H1 (cell line): ENCODE measurements around the gene RAP1A. TPM values are rescaled to one million over a fixed set of nuclear protein-coding genes. Genes with fewer than 3 reads are reported as not detected.

Experiments
- BACH1 ChIP-seq: IDR thresholded peaks from 2 replicates; pipeline ENCODE4 v1.6.1; 2012; ENCODE audit warnings: low read length, improper control_type of control experiment
- BCL11A ChIP-seq, 2 experiments: IDR thresholded peaks; one replicate each; pipeline ENCODE4 v1.6.1; 2011; ENCODE audit warnings: low read depth in 2 of 2, low read length in 2 of 2, mild to moderate bottlenecking in 2 of 2
- BRCA1 ChIP-seq: IDR thresholded peaks from 2 replicates; pipeline ENCODE4 v1.6.1; 2012; ENCODE audit warnings: low read depth, low read length, improper control_type of control experiment
- CBX8 ChIP-seq: fragments of 300-800, 300-1000 bp; sonication (generic); IDR thresholded peaks from 2 replicates; pipeline ENCODE4 v1.7.1; 2016; ENCODE audit warnings: low read depth, low read length, borderline replicate concordance
- CTBP2 ChIP-seq: IDR thresholded peaks from 2 replicates; pipeline ENCODE4 v1.7.0; 2011; ENCODE audit warnings: borderline replicate concordance, mild to moderate bottlenecking, moderate library complexity, mixed read lengths, low read length; ENCODE audit not compliant: insufficient read depth, insufficient read length
- EGR1 ChIP-seq: IDR thresholded peaks from 2 replicates; pipeline ENCODE4 v1.6.1; 2011; ENCODE audit warnings: low read depth, low read length, borderline replicate concordance
- EP300 ChIP-seq, 2 experiments: IDR thresholded peaks; 1 replicate in 1 of 2; 2 replicates in 1 of 2; pipeline ENCODE4 v1.6.1; 2011 to 2012; ENCODE audit warnings: low read depth in 2 of 2, low read length in 2 of 2, mild to moderate bottlenecking in 2 of 2, borderline replicate concordance in 1 of 2, inconsistent platforms in 1 of 2, moderate library complexity in 1 of 2
- EZH2 ChIP-seq: fragments of 200-600 bp; sonication (generic); IDR thresholded peaks from 2 replicates; pipeline ENCODE4 v1.7.1; 2012; ENCODE audit warnings: low read depth, mild to moderate bottlenecking, moderate library complexity, low read length, inconsistent platforms; ENCODE audit not compliant: severe bottlenecking
- FOSL1 ChIP-seq: IDR thresholded peaks from 2 replicates; pipeline ENCODE4 v1.6.1; 2011; ENCODE audit warnings: mild to moderate bottlenecking, low read depth, low read length, moderate library complexity; ENCODE audit not compliant: insufficient read depth
- HDAC6 ChIP-seq: IDR thresholded peaks from one replicate; pipeline ENCODE4 v1.7.1; 2012; ENCODE audit warnings: low read depth, mild to moderate bottlenecking, inconsistent platforms, low read length, moderate library complexity
- JUN ChIP-seq: IDR thresholded peaks from 2 replicates; pipeline ENCODE4 v1.6.1; 2011; ENCODE audit warnings: low read depth, mild to moderate bottlenecking, improper control_type of control experiment, low read length
- KDM4A ChIP-seq: IDR thresholded peaks from one replicate; pipeline ENCODE4 v1.7.1; 2012; ENCODE audit warnings: low read depth, mild to moderate bottlenecking, moderate library complexity, low read length, inconsistent platforms; ENCODE audit not compliant: severe bottlenecking
- NRF1 ChIP-seq: IDR thresholded peaks from 2 replicates; pipeline ENCODE4 v1.6.1; 2011; ENCODE audit warnings: mild to moderate bottlenecking, low read depth, low read length, improper control_type of control experiment
- POU5F1 ChIP-seq: IDR thresholded peaks from 2 replicates; pipeline ENCODE4 v1.6.1; 2011; ENCODE audit warnings: low read depth, mild to moderate bottlenecking, low read length, moderate library complexity
- RAD21 ChIP-seq, 2 experiments: IDR thresholded peaks in 1 of 2; conservative IDR thresholded peaks in 1 of 2; 2 replicates each; pipeline ENCODE4 v1.6.1; 2011; ENCODE audit warnings: low read depth in 2 of 2, low read length in 2 of 2, improper control_type of control experiment in 1 of 2, inconsistent platforms in 1 of 2, mild to moderate bottlenecking in 1 of 2, moderate library complexity in 1 of 2
- SP1 ChIP-seq: IDR thresholded peaks from 2 replicates; pipeline ENCODE4 v1.6.1; 2011; ENCODE audit warnings: low read depth, low read length
- SUZ12 ChIP-seq: fragments of 200-600 bp; sonication (generic); IDR thresholded peaks from 2 replicates; pipeline ENCODE4 v1.6.1; 2012; ENCODE audit warnings: mild to moderate bottlenecking, inconsistent platforms, low read length, moderate library complexity, mixed read lengths
- TBP ChIP-seq: IDR thresholded peaks from 2 replicates; pipeline ENCODE4 v1.6.1; 2011; ENCODE audit warnings: low read depth, low read length, improper control_type of control experiment
- TCF12 ChIP-seq: IDR thresholded peaks from 2 replicates; pipeline ENCODE4 v1.6.1; 2011; ENCODE audit warnings: low read depth, mild to moderate bottlenecking, low read length
- YY1 ChIP-seq: IDR thresholded peaks from 2 replicates; pipeline ENCODE4 v1.6.1; 2011; ENCODE audit warnings: low read depth, mild to moderate bottlenecking, low read length
- polyA plus RNA-seq, 7 experiments: library from polyadenylated mRNA; depleted of rRNA in 3 of 7; stranded (reverse) in 5 of 7; unstranded in 2 of 7; fragments of >200 nt in 5 of 7; fragments of 200-250 nt in 2 of 7; gene quantifications; 1 replicate in 5 of 7; 2 replicates in 1 of 7; 4 replicates in 1 of 7; pipeline versions ENCODE4 v1.2.1 to v1.2.3, GENCODE V29; 2011 to 2013; ENCODE audit warnings: missing spikeins in 2 of 7, mixed read lengths in 2 of 7
- total RNA-seq: library from RNA; stranded (reverse); fragmentation: NEBNext Ultra II Directional; extraction: Animal tissue kit (Norgen Biotek cat#: 25700); gene quantifications from 2 replicates; pipeline ENCODE4 v1.2.1, GENCODE V29; 2021
- TF ChIP-seq, protein P1 (sequence below): IDR thresholded peaks from 2 replicates; pipeline ENCODE4 v1.6.1; 2011; ENCODE audit warnings: low read length, improper control_type of control experiment
- TF ChIP-seq, protein P2 (sequence below): IDR thresholded peaks from 2 replicates; pipeline ENCODE4 v1.6.1; 2012; ENCODE audit warnings: inconsistent platforms
- TF ChIP-seq, protein P3 (sequence below): IDR thresholded peaks from 2 replicates; pipeline ENCODE4 v1.6.1; 2012; ENCODE audit warnings: inconsistent platforms

RAP1A gene
- total and polyA plus RNA-seq, 2 of the 8 experiments (the other 6 are each of a cell fraction or from before 2014, with no cell fraction given): 10.9 to 35.8 TPM

DNA sequence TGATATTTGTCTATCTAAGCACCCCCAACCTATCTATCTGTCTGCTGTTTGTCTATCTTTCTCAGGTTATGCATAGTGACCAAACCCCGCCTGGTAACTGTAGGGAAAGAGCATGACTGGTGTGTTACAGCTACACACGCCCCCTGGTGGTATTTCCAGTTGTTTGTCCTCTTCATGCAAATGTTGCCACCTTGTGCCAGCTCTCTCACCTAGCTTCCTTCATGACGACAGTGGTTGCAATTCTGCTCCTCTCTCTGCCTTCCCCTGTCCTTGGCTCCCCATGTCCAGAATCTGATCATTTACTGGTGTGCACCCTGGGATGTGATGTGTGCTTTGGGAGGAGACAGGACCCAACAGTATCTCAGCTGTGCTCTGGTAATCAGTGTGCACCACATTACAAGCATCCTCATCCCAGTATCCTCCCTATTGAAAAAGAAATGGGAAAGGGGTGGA is 127.7 kb downstream of the RAP1A start (continued):
- TF ChIP-seq SUZ12 (no peak), KDM4A (no peak), TCF12 (peak; percentile 84; the same call in 1 of the 2 replicates), EZH2 (no peak), BACH1 (no peak), POU5F1 (0 out of 2 replicates have a peak, but pooled peaks have one; percentile 51), CBX8 (no peak), BCL11A (IDR thresholded peaks at IDR 0.05; ENCODE audit: low read depth in 2 of 2, low read length in 2 of 2) (no peak), EGR1 (0 out of 2 replicates have a peak, but pooled peaks have one; percentile 24), RAD21 (IDR thresholded peaks at IDR 0.05 in 1 of 2, conservative IDR thresholded peaks at IDR 0.05 in 1 of 2; ENCODE audit: low read depth in 2 of 2, low read length in 2 of 2) (peak; percentile 73 to 84), YY1 (peak; percentile 35; the same call in 1 of the 2 replicates), HDAC6 (no peak), TBP (no peak), JUN (no peak), EP300 (IDR thresholded peaks at IDR 0.05; ENCODE audit: borderline replicate concordance in 1 of 2, low read depth in 2 of 2, low read length in 2 of 2) (peak in 1 of 2 experiments; percentile 45; a peak in 1 of 3 replicates), FOSL1 (no peak), CTBP2 (no peak), NRF1 (no peak), SP1 (no peak), BRCA1 (no peak)
- TF ChIP-seq, protein P1, sequence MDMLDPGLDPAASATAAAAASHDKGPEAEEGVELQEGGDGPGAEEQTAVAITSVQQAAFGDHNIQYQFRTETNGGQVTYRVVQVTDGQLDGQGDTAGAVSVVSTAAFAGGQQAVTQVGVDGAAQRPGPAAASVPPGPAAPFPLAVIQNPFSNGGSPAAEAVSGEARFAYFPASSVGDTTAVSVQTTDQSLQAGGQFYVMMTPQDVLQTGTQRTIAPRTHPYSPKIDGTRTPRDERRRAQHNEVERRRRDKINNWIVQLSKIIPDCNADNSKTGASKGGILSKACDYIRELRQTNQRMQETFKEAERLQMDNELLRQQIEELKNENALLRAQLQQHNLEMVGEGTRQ: no peak
- TF ChIP-seq, protein P2, sequence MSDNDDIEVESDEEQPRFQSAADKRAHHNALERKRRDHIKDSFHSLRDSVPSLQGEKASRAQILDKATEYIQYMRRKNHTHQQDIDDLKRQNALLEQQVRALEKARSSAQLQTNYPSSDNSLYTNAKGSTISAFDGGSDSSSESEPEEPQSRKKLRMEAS: peak; percentile 74; the same call in 1 of the 2 replicates
- TF ChIP-seq, protein P3, sequence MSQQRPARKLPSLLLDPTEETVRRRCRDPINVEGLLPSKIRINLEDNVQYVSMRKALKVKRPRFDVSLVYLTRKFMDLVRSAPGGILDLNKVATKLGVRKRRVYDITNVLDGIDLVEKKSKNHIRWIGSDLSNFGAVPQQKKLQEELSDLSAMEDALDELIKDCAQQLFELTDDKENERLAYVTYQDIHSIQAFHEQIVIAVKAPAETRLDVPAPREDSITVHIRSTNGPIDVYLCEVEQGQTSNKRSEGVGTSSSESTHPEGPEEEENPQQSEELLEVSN: 0 out of 2 replicates have a peak, but pooled peaks have one; percentile 10
